ENCODE data around the gene ERFL.
"Not testable (repeated sequence)": the region's sequence is repeated elsewhere in the genome, so short reads cannot be mapped to it uniquely, and the experiment has no call there.

Gene ERFL

DNA sequence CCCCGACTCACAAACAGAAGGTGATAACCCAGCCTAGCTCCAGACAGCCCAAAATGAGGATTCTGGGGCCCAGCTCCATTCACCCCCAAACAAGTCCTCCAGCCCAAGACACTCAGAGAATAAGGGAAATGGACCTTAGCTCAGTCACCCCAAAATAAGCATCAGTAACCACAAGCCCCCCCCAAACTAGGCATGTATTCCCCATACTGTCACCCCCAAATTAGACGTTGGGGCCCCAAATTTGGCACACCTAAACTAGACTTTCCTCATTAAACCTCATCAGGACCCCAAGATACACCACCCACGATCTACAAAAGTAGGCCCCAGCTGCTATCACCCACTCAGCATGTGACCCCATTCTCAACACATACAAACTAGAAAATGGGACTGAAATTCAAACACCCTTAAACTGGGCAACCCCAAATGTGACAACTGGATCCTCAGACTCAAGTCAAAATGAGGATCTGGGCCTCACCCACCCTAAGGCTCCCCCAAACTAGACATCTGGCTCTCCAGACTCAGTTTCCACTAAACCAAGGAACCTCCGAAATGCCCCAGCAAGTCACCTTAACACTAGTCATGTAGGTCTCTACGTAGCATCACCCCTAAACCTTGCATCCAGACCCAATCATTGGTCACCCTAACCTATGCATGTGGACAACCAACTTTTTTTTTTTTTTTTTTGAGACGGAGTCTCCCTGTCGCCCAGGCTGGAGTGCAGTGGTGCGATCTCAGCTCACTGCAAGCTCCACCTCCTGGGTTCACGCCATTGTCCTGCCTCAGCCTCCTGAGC is 13.4 kb upstream of the ERFL start:
- DNase-seq = no peak

DNA sequence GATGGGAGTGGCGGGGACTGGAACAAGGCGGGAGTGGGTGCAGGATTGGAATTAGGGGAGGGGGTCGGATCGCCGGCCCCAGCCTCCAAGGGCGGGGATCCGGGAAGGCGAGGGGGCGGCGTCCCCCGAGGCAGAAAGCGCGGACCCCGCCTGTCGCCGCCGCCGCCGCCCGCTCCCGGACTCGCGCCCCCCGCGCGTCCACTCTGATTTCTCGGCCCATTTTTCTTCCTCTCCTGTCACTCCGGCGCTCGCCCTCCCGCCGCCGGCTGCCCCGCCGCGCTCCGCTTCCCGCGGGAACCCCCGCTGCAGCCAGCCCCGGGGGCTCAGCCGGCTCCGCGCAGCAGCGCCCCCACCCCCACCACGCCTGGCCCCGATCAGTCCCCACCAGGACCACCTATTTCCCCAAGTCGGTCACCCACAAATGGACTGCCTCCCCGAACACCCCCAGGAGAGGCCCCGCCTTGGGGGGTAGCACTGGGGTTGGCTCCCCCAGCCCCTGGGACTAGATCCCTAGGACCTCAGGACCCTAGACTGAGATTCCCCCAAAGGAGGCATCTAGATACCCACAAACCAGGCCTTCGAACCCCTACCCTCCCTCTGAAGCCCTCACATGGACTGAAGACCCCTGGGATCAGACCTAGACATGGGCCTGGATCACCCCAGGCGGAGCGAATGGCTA is 12.6 kb upstream of the ERFL start:
- no peak for DNase-seq

DNA sequence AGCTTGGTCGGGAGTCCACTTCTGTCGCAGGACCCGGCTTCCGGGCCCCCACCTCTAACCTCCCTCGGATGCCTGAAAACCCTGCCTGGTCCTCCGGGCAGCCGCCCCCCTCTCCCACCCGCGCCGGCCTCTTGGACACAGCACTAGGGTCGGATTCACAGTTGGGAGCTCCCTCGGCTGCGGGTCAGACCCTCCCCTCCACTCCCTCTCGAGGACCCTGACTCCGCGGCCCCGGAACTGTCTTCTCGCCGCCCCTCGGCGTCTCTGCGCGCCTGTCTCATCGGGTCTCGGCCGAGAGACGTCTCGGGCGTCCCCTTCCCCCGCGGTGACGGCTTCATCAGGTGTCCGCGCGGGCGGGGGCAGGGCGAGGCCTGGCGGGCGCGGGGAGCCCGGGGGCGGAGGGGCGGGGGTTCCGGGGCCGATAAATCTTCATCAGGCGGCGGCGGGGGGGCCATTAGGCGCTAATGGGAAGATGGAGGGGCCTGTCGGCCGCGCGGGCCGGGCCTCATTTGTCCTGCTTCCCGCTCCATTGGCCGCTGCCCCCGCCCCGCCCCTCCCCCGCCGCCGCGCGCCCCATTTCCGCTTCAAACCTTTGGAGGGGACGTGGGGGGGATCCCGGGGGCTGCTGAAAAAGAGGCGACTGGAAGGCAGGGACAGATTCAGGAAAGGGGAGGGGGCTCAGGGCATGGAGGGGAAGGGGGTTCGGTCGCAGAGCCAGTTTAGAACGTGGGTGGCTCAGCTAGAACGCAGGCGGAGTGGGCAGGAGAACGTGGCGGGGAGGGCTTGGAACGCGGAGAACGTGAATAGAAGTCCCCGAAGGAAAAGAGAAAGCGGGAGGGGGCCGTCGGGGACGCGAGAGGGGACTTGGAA is 11.8 kb upstream of the ERFL start:
- DNase-seq = no peak

DNA sequence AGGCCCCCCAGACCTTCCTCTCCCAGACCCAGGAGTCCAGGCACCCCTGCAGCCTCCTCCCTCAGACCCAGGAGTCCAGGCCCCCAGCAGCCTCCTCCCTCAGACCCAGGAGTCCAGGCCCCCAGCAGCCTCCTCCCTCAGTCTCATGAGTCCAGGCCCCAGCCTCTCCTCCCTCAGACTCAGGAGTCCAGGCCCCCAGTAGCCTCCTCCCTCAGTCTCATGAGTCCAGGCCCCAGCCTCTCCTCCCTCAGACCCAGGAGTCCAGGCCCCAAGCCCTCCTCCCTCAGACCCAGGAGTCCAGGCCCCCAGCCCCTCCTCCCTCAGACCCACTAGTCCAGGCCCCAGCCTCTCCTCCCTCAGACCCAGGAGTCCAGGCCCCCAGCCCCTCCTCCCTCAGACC is 11.0 kb upstream of the ERFL start:
- DNase-seq = not testable (repeated sequence)

DNA sequence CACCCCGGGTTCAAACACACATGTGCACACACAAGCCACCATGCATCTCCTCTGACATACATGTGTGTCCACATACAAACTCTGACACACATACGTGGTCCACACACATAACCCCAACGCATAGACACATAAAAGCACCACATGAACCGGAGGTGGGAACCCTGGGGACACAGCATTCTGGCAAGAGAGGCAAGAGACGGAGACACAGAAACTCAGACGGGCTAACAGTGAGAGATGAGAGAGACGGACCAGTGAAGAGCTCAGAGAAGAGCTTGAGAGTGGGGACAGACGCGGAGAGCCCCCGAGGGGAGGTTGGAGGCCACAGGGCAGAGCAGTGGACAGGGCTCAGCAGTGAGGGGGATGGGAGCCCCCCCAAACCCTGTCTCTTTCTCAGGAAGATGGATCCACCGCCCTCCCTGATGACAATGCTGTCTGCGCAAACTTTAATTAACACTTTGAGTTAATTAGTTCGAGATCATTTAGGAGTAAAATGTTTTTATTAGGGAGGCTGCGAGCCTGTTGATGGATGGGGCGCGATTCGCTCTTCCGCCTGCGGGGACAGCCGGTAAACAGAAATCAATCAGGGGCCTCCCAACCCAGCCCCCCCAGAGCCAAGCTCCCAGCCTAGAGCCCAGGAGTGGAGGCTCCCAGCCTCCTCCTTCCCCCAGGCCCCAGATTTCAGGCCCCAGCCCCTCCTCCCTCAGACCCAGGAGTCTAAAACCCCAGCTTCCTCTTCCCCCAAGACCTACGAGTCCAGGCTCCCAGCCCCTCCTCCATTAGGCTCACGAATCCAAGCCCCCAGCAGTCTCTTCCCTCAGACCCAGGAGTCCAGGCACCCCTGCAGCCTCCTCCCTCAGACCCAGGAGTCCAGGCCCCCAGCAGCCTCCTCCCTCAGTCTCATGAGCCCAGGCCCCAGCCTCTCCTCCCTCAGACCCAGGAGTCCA is 9.5 kb upstream of the ERFL start:
- DNase-seq = no peak

DNA sequence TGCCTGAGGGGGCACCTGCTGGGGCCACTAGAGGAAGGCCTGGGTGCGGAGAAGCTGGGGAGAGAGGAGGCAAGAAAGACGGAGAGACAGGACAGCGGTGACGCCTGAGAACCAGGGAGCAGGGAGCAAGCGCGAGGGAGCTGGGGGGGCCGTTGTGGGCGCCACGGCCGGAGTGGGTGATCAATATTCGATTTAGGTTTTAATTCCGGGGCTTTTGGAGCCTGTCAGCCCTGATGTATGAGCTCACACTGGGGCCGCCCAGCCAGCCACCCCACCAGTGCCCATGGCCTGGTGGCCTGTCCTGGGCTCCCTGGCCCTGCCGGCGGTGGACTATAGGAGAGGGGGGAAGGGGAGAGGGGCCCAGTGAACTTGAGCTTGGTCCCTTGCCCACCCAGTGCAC is 8.7 kb upstream of the ERFL start:
- no peak for DNase-seq

DNA sequence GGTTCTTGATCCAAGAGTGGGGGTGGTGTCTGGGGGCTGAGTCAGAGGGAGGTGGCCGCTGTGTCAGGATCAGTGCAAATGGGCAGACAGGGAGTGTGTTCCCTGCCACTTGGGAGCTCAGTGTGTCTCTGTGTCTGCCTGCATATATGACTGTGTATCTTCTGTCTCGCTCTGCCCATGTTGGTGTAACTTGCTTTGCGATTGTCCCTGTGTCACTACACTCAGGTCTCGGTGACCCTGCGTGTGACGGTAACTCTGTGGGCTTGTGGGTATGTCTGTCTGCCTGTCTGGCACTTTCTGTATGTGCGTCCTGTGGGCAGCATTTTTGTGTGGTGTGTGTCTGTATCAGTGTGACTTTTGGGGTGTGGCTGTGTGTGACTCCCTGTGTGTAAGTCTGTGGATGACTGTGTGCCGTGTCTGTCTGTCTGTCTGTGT is 8.2 kb upstream of the ERFL start:
- DNase-seq = no peak

DNA sequence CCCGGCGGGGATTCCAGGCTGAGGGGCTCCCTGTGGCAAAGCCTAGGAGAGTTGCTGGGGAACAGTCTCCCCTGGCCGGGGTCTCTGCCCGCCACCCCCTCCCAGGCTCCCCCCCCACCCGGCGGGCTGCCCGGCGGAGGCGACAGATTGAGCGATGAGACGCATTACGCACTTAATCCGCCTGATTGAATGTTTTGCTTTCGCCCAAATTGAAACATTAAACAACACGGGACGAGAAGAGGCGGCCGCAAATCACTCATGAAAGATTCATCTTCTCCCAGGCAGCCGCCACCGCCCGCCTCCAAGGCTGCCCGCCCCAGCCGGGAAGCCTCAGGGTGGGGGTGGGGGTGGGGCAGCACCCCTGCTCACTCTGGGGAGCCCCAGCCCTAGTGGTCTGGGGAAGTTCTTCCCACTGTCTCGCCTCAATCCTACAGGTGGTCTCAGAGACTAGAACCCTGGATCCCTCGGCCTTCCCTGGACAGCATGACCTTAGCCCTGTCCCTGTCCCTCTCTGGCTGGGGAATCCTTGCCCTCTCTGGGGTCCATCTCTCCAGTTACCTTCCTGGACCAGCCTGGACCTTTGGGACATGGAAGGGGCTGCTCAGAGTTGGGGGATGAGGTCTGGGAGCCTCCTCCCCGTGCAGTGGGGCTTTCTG is 7.6 kb upstream of the ERFL start:
- no peak for DNase-seq

DNA sequence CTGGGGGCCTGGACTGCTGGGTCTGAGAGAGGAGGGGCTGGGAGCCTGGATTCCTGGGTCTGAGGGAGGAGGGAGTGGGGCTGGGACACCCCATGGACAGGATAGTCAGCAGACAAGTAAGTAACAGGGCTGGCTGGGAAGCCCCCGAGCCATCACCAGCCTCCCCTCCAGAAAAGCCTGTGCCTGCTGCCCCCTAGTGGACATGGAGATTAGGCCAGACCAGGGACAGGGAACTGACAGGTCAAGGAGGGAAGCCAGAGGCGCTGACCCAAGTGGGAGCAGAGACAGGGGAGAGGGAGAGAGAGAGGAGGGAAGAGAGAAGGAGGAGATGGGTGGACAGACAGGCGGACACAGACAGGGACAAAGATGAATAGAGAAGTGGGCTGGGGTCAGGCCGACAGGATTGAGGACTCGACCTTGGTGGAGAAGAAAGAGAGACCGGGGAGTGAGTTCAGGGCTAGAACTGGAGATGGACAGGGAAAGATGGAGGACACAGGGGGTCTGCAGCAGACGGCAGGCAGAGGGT is 6.7 kb upstream of the ERFL start:
- peak; percentile 52 to 63 for DNase-seq

DNA sequence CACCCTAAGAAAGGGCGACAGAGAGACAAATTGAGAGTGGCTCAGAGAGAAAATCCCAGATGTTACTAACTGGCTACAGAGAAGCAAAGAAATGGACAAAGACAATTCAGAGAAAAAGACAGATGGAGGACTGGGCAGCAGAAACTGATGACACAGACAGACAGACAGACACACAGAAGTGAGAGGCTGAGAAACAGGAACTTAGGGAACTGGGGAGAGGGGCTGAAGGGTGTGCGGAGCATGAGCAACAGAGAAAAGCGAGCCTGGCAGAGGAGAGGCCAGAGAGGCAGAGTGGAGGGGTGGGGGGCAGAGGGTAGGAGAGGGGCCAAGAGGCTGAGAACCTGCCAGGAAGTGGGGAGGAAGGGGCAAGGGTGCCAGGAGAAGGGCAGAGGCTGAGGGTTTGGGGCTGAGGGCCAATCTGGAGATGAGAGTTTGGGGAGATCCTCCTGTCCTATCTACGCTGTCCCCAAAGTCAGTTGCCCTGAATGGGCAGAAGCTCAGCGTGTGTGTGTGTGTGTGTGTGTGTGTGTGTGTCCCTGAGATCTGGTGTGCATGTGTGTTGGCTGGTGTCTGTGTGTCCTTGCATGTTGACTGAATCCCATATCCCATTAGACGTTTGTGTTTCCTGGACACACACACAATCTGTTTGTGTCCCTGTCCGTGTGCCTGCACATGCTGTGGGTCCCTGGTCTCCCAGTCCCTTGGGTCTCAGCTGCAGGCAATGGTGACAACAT is 5.6 kb upstream of the ERFL start:
- no peak for DNase-seq

DNA sequence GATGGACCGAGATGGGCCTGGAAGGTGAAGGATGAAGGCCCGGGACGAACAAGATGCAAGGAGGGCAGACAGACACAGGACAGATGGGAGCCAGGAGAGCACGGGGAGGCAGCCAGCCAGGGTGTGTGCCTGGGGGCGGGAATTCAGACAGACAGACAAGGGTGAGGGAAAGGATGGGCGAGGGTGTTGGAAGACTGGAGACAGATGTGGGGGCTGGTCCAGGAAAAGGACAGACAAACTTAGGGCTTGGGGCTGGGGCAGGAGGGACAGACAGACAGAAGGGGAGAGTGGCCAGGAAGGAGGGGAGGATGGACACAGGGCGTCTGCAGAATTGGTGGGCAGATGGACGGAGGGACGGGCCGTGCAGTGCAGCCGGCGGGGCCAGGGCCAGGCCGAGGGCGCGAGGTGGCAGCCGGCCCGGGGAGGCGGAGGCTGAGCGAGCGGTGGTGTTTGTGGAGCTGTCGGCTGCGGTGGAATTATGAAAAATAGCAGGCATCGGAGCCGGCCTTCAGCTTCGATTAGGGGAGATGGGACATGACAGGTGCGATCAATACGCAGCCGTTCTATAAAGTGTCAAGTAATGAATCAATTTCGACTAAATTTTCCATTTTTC is 4.6 kb upstream of the ERFL start:
- DNase-seq = no peak

DNA sequence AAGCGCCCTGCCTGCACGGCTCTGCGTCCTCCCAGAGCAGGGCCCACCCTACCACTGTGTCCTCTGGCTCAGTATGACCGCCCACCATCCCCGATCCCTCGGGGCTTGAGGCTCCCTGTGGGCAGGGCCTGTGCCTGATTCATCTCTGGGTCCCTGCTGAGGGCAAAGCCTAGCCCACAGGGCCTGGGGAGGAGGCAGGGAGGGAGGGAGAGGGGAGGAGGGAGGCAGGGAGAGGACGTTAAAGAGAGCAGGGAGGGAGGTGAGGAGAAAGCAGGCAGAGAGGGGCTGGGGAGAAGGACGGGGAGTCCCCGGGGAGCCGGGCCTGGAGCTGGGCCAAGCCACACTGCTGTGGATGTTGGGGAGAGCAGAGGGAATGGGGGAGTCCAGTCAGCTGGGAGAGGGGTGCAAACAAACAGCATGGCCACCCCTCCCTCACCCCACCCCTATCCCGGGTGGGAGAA is 4.0 kb upstream of the ERFL start:
- DNase-seq = no peak

DNA sequence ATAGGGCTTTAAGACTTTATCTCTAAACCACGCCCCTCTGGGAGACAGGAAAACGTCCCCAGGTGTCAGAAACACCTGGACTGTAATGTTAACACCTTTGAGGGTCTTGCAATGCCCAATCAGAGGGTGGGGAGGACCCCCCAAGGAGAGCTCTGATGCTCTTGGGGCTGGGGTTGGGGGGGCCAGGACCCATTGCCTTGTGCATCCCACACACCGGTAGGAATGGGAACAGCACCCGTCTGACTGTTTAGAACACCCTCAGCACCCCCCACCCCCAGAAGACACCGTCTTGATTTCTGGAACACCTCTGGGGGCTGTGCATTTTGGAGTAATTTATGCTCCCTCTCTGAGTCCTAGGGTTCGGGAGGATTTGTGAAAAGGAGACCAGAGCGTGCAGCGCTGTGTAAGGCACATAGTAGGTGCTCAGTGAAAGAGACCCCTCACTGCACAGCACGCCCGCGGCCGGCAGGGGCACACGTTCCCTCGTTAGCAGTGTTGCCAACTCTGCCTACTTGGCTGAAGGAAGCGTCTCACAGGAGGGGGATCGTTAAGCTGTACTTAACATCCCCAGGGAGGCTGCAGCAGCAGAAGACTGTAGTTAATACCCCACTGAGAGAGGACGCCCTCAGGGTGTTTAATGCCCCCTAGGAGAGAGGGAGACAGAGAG is 2.8 kb upstream of the ERFL start:
- no peak for DNase-seq

DNA sequence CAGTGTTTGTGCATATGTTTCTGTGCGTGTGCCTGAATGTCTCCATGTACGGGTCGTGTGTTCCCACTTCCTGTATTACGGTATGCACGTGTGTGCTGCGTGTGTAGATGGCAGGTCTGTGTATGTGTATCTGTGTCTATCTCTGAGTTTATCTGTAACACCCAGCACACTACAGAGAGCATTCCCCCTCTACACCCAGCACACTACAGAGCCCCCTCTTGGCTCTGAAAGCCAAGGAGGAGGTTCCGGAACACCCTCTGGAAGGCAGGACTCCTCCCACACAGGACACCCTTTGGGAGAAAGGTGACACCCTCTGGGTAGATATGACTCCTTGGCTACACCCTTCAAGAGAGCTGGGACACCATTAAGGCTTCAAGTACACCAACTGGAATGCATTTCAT is 2.1 kb upstream of the ERFL start:
- DNase-seq = no peak

DNA sequence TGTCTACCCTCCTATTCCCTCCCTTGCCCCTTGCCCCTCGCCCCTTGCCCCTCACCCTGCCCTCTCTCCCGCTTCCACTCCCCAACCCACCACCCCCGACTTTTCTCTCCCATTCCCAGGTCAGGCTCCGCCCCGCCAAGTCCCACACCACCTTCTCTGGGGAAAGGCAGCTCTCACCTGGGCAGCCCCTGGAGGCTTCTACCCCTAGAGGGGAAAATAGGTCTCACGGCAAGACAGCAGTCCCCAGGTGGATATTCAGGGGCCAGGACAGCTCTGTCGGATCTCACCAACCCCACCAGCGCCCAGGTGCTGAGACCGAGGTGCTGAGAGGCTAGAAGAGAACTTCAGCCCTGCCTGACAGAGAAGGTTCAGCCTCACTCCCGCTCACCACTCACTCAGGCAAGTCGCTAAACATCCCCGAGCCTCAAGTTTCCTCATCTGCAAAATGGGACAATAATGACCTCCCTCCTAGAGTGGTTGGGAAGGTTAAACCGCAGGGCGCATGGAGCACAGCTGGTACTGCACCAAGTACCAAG is 1.4 kb upstream of the ERFL start:
- no peak for DNase-seq

DNA sequence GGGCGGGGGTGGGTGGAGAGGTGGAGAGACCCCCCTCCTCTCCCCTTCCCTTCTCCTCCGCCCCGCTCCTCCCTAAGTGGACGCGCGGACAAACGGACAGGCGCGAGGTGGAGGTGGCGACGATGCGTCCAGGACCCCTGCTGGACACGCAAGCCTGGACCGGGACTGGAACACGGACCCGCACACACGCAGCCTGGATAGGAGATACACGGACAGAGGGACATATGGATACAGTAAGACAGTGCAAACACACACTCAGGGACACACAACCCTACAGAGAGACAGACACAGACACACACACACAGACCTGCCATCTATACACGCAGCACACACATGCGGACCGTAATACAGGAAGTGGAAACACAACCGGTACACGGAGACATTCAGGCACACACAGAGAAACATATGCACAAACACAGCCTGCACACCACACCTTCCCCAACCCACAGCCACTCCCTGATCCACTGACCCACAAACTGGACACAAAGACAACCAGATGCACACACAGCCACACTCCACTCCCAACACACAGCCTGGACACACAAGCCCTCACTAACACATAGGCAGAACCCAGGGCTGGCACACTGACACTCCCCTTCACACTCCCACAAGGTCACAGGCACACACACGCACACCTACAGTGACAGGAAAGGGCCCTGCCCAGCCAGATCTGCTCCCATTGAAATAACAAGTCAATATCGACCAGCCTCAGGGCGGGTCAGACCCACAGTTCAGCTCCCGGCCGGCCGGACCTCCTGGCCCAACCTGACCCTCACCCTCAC is 696 bp upstream of the ERFL start:
- no peak for DNase-seq

DNA sequence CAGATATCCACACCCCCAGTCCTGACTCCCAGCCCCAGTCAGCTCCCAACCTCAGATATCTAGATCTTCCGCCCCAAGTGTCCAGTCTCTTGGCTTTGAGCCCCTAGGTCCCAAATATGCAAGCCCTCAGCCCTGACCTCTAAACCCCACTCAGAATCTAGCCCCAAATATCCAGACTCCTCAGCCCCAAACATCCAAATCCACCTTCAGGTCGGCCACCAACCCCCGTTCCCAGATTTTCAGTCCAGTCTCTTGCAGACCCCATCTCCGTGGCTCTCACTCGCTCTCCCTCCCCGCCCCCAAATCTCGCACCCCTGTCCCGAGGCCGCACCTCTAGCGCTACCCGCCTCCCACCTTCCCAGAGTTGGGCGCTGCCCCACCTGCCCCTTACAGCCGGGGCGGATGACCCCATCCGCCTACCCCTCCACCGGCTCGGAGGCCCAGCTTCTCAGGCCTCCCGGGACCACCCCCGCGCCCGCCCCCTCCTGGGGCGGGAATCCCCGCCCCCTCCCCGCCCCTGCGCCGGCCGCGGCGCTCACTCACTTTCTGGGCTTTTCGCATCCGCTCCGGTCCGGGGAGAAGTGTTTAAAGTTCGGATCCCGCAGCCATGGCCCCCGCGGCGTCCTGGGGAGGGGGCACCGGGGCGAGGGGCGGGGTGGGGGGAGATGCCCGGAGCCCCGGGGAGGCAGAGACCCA is 604 bp downstream of the ERFL start:
- DNase-seq = no peak
